H9 (cell line): ENCODE results near the gene PPP2R2B. TPM values are rescaled to one million over a fixed set of nuclear protein-coding genes. Genes with fewer than 3 reads are reported as not detected.

Experiments used
- DNase-seq: peaks from one replicate; pipeline ENCODE4 v3.0.0-alpha.2; 2017
- H2AFZ ChIP-seq: one replicate; pipeline ENCODE4 v1.6.1; 2013; ENCODE audit warnings: mild to moderate bottlenecking, low read length, control low read depth, moderate library complexity
- H2AK5ac ChIP-seq: 2 replicates; pipeline ENCODE4 v1.6.1; 2013; ENCODE audit warnings: low read length, control low read depth, mixed read lengths; ENCODE audit not compliant: insufficient read length
- H2BK120ac ChIP-seq: one replicate; pipeline ENCODE4 v1.6.1; 2013; ENCODE audit warnings: low read depth, mild to moderate bottlenecking, low read length, control low read depth, inconsistent platforms; ENCODE audit not compliant: poor library complexity, severe bottlenecking
- H2BK12ac ChIP-seq: 2 replicates; pipeline ENCODE4 v1.6.1; 2013; ENCODE audit warnings: low read length, control low read depth, mixed read lengths, low read depth; ENCODE audit not compliant: insufficient read length
- H2BK15ac ChIP-seq: 2 replicates; pipeline ENCODE4 v1.6.1; 2013; ENCODE audit warnings: low read depth, low read length, control low read depth
- H2BK20ac ChIP-seq: one replicate; pipeline ENCODE4 v1.6.1; 2013; ENCODE audit warnings: low read depth, mild to moderate bottlenecking, low read length, control low read depth, inconsistent platforms; ENCODE audit not compliant: poor library complexity, severe bottlenecking
- H2BK5ac ChIP-seq: 2 replicates; pipeline ENCODE4 v1.6.1; 2013; ENCODE audit warnings: low read length, control low read depth, mixed read lengths; ENCODE audit not compliant: insufficient read length
- H3K14ac ChIP-seq: 2 replicates; pipeline ENCODE4 v1.6.1; 2013; ENCODE audit warnings: low read length, control low read depth; ENCODE audit not compliant: insufficient read depth
- H3K18ac ChIP-seq: 2 replicates; pipeline ENCODE4 v1.6.1; 2013; ENCODE audit warnings: low read depth, mild to moderate bottlenecking, mixed read lengths, low read length, control low read depth; ENCODE audit not compliant: insufficient read length
- H3K23ac ChIP-seq: 2 replicates; pipeline ENCODE4 v1.6.1; 2013; ENCODE audit warnings: low read length, control low read depth, mixed read lengths, low read depth; ENCODE audit not compliant: insufficient read length
- H3K23me2 ChIP-seq: 2 replicates; pipeline ENCODE4 v1.6.1; 2013; ENCODE audit warnings: low read depth, mild to moderate bottlenecking, mixed read lengths, low read length, control low read depth; ENCODE audit not compliant: insufficient read length, poor library complexity, severe bottlenecking
- H3K27ac ChIP-seq: 2 replicates; pipeline ENCODE4 v1.5.1; 2013; ENCODE audit warnings: low read length, control low read depth, mixed read lengths, low read depth; ENCODE audit not compliant: insufficient read length
- H3K27me3 ChIP-seq: 2 replicates; pipeline ENCODE4 v1.6.1; 2013; ENCODE audit warnings: low read length, control low read depth, inconsistent platforms; ENCODE audit not compliant: insufficient read depth
- H3K4ac ChIP-seq: 2 replicates; pipeline ENCODE4 v1.6.1; 2013; ENCODE audit warnings: low read depth, mild to moderate bottlenecking, control low read depth, inconsistent platforms, low read length, moderate library complexity
- H3K4me1 ChIP-seq: 2 replicates; pipeline ENCODE4 v1.6.1; 2013; ENCODE audit warnings: low read length, control low read depth, inconsistent platforms; ENCODE audit not compliant: insufficient read depth
- H3K4me2 ChIP-seq: 2 replicates; pipeline ENCODE4 v1.6.1; 2013; ENCODE audit warnings: low read length, control low read depth, mixed read lengths; ENCODE audit not compliant: insufficient read length, insufficient read depth
- H3K56ac ChIP-seq: 2 replicates; pipeline ENCODE4 v1.6.1; 2013; ENCODE audit warnings: low read depth, mild to moderate bottlenecking, mixed read lengths, low read length, control low read depth; ENCODE audit not compliant: insufficient read length
- H3K79me1 ChIP-seq: 2 replicates; pipeline ENCODE4 v1.6.1; 2013; ENCODE audit warnings: low read depth, mild to moderate bottlenecking, moderate library complexity, low read length, control low read depth, inconsistent platforms; ENCODE audit not compliant: insufficient read depth, poor library complexity, severe bottlenecking
- H3K79me2 ChIP-seq: 2 replicates; pipeline ENCODE4 v1.6.1; 2013; ENCODE audit warnings: low read length, control low read depth, inconsistent platforms; ENCODE audit not compliant: insufficient read depth
- H3K9ac ChIP-seq: 2 replicates; pipeline ENCODE4 v1.6.1; 2013; ENCODE audit warnings: low read length, control low read depth, mixed read lengths; ENCODE audit not compliant: insufficient read length; ENCODE audit errors: extremely low read depth
- H3K9me3 ChIP-seq: one replicate; pipeline ENCODE4 v1.6.1; 2013; ENCODE audit warnings: low read depth, low read length, inconsistent platforms; ENCODE audit not compliant: control insufficient read depth
- H3T11ph ChIP-seq: one replicate; pipeline ENCODE4 v1.6.1; 2013; ENCODE audit warnings: mild to moderate bottlenecking, low read length, control low read depth, inconsistent platforms
- H4K20me1 ChIP-seq: one replicate; pipeline ENCODE4 v1.6.1; 2013; ENCODE audit not compliant: control insufficient read depth, insufficient read length, insufficient read depth
- H4K5ac ChIP-seq: 2 replicates; pipeline ENCODE4 v1.6.1; 2013; ENCODE audit warnings: low read depth, mild to moderate bottlenecking, mixed read lengths, low read length, control low read depth; ENCODE audit not compliant: insufficient read length
- H4K8ac ChIP-seq: replicated peaks from 2 replicates; pipeline ENCODE4 v1.6.1; 2013; ENCODE audit warnings: low read length, control low read depth, mixed read lengths, low read depth; ENCODE audit not compliant: insufficient read length
- H4K91ac ChIP-seq: 2 replicates; pipeline ENCODE4 v1.6.1; 2013; ENCODE audit warnings: low read depth, mild to moderate bottlenecking, moderate library complexity, mixed read lengths, low read length, control low read depth; ENCODE audit not compliant: insufficient read length
- H3K27ac Mint-ChIP-seq, 3 experiments: 2 replicates in 2 of 3; 3 replicates in 1 of 3; pipeline ENCODE4 v1.8.0; 2020 to 2021; ENCODE audit warnings: mixed read lengths in 3 of 3, mild to moderate bottlenecking in 1 of 3, moderate library complexity in 1 of 3
- H3K27me3 Mint-ChIP-seq: 2 replicates; pipeline ENCODE4 v1.8.0; 2021; ENCODE audit warnings: low read depth, mild to moderate bottlenecking, moderate library complexity, mixed read lengths
- H3K36me3 Mint-ChIP-seq, 3 experiments: 2 replicates in 2 of 3; 3 replicates in 1 of 3; pipeline ENCODE4 v1.8.0; 2020 to 2021; ENCODE audit warnings: low read depth in 3 of 3, mixed read lengths in 3 of 3; ENCODE audit not compliant: insufficient read depth in 1 of 3
- H3K4me1 Mint-ChIP-seq, 2 experiments: 2 replicates each; pipeline ENCODE4 v1.8.0; 2020; ENCODE audit warnings: mixed read lengths in 2 of 2
- H3K4me3 Mint-ChIP-seq, 2 experiments: 2 replicates in 1 of 2; 3 replicates in 1 of 2; pipeline ENCODE4 v1.8.0; 2020 to 2021; ENCODE audit warnings: mild to moderate bottlenecking in 2 of 2, mixed read lengths in 2 of 2, moderate library complexity in 1 of 2
- H3K9me3 Mint-ChIP-seq, 2 experiments: 2 replicates in 1 of 2; 3 replicates in 1 of 2; pipeline ENCODE4 v1.8.0; 2020; ENCODE audit warnings: mild to moderate bottlenecking in 2 of 2, mixed read lengths in 2 of 2, moderate library complexity in 1 of 2
- CTCF ChIP-seq: fragments of 200-600 bp; sonication (generic); conservative IDR thresholded peaks from 3 replicates; pipeline ENCODE4 v1.8.0; 2021; ENCODE audit warnings: antibody characterized with exemption, mild to moderate bottlenecking
- WGBS: extraction: QIAGEN DNeasy Blood & Tissue Kit; methylation state at CpG from one replicate; pipeline ENCODE4 v1.1.7; 2013; ENCODE audit warnings: missing lambda C conversion rate, low lambda C conversion rate, mixed read lengths; ENCODE audit not compliant: insufficient read length; ENCODE audit errors: extremely low coverage; 5-methylcytosine and 5-hydroxymethylcytosine counted together
- total RNA-seq: library from RNA; stranded (reverse); gene quantifications from 2 replicates; pipeline ENCODE4 v1.2.1, GENCODE V29; 2021

The PPP2R2B gene
- total RNA-seq, 1 experiment from 2014 or later: 14.3 TPM

- no peak overlapping the region for H3K56ac ChIP-seq
- no peak overlapping the region for H3T11ph ChIP-seq
- TF ChIP-seq CTCF: no peak
- no peak overlapping the region for H2BK20ac ChIP-seq
- H2BK12ac ChIP-seq: no peak overlapping the region
- H2BK120ac ChIP-seq: no peak overlapping the region
- H3K4me1 Mint-ChIP-seq: peaks cover 6 to 20% of the 10 kb centered on the region in 2 experiments
- H3K27ac ChIP-seq: no peak overlapping the region
- H3K9ac ChIP-seq: no peak overlapping the region
- H4K5ac ChIP-seq: no peak overlapping the region
- no peaks in the 10 kb centered on the region for H3K79me2 ChIP-seq
- no peaks in the 10 kb centered on the region for H3K27me3 ChIP-seq
- peak overlapping the region in 2 of 3 experiments; percentile 77 to 81; a peak in 5 of 7 replicates for H3K27ac Mint-ChIP-seq
- H2AFZ ChIP-seq: no peak overlapping the region
- H4K8ac ChIP-seq: no peak overlapping the region
- H3K23ac ChIP-seq: no peak overlapping the region
- no peak overlapping the region for H3K18ac ChIP-seq
- H3K14ac ChIP-seq: no peak overlapping the region
- H3K9me3 ChIP-seq: no peaks in the 10 kb centered on the region
- H2BK15ac ChIP-seq: no peak overlapping the region
- H3K9me3 Mint-ChIP-seq: peaks cover 14 to 17% of the 10 kb centered on the region in 2 experiments
- no CpG with 5 or more reads among the region's 3 CpGs for WGBS
- no peak overlapping the region for H2AK5ac ChIP-seq
- H3K79me1 ChIP-seq: no peaks in the 10 kb centered on the region
- peaks cover 15% of the 10 kb centered on the region; the same call in 1 of the 2 replicates for H3K4me1 ChIP-seq
- H3K23me2 ChIP-seq: no peaks in the 10 kb centered on the region
- H3K27me3 Mint-ChIP-seq: no peaks in the 10 kb centered on the region
- H4K91ac ChIP-seq: no peak overlapping the region
- no peak overlapping the region for H3K4ac ChIP-seq
- H4K20me1 ChIP-seq: no peaks in the 10 kb centered on the region
- peak overlapping the region; percentile 28 for H3K4me2 ChIP-seq
- no peak overlapping the region for H3K4me3 Mint-ChIP-seq
- peaks cover 4 to 14% (median 8%) of the 10 kb centered on the region in 3 experiments; a peak in 6 of 7 replicates for H3K36me3 Mint-ChIP-seq
- no peak for DNase-seq
- no peak overlapping the region for H2BK5ac ChIP-seq
Observed at GRCh38 chr5:146560205-146560812, 318.2 kb downstream of the PPP2R2B start.
